Activated CD4-positive, alpha-beta T cell treated with anti-CD3 and anti-CD28 coated beads, Interleukin-2, amount 10 ng/mL, durations not matched to agents 7 days and 5 days (primary cell): Measurements from ENCODE around the gene MRGPRG. TPM values are rescaled to one million over a fixed set of nuclear protein-coding genes. Genes with fewer than 3 reads are reported as not detected.
A peak's percentile ranks its signal among the peaks of the same experiment; 100 is the strongest.

Experiments used
- CTCF ChIA-PET: fragments of 350-600 bp; sonication (Branson Sonifier 250); formaldehyde crosslinking; loops from one replicate; lab custom pipeline; 2021; ENCODE audit warnings: antibody characterized with exemption; lab: Charles Lee
- POLR2A ChIA-PET: fragments of 350-600 bp; sonication (Branson Sonifier 250); formaldehyde crosslinking; loops from one replicate; lab custom pipeline; 2021; ENCODE audit warnings: antibody characterized with exemption; lab: Charles Lee
- DNase-seq: peaks from one replicate; pipeline ENCODE4 v3.0.0-alpha.2; 2020
- H3K27ac Mint-ChIP-seq: one replicate; pipeline ENCODE4 v1.8.0; 2021; ENCODE audit warnings: mild to moderate bottlenecking, moderate library complexity, mixed read lengths
- H3K27me3 Mint-ChIP-seq: one replicate; pipeline ENCODE4 v1.8.0; 2021; ENCODE audit warnings: mixed read lengths
- H3K36me3 Mint-ChIP-seq: one replicate; pipeline ENCODE4 v1.8.0; 2021; ENCODE audit warnings: low read depth, mixed read lengths
- H3K4me1 Mint-ChIP-seq: one replicate; pipeline ENCODE4 v1.8.0; 2021; ENCODE audit warnings: mixed read lengths
- H3K4me3 Mint-ChIP-seq: one replicate; pipeline ENCODE4 v1.8.0; 2021; ENCODE audit warnings: mild to moderate bottlenecking, moderate library complexity, mixed read lengths
- H3K9me3 Mint-ChIP-seq: one replicate; pipeline ENCODE4 v1.8.0; 2021; ENCODE audit warnings: mixed read lengths
- total RNA-seq, 2 experiments: library from RNA; stranded (reverse); gene quantifications; one replicate each; pipeline ENCODE4 v1.2.3, GENCODE V29; 2021

MRGPRG gene
- total RNA-seq, 2 experiments from 2014 or later, result not detected

GRCh38 chr11:3181725-3182461, 36.7 kb downstream of the MRGPRG start:
- no peak overlapping the region for H3K4me3 Mint-ChIP-seq
- no peak for DNase-seq
- CTCF ChIA-PET, result interaction anchor here (0.8 to 1.0 kb wide), 2 partner anchors 11 to 93 kb away, joined by 3 read pairs; no protein-coding TSS in a partner anchor
- peaks cover 5% of the 10 kb centered on the region for H3K27me3 Mint-ChIP-seq
- POLR2A ChIA-PET, result no interaction called here
- peaks cover under 1% of the 10 kb centered on the region for H3K9me3 Mint-ChIP-seq
- no peaks in the 10 kb centered on the region for H3K4me1 Mint-ChIP-seq
- no peaks in the 10 kb centered on the region for H3K36me3 Mint-ChIP-seq
- H3K27ac Mint-ChIP-seq, result no peak overlapping the region

GRCh38 chr11:3180869-3181268, 37.7 kb downstream of the MRGPRG start:
- Mint-ChIP-seq H3K4me3 (no peak overlapping the region), H3K9me3 (peaks cover 10% of the 10 kb centered on the region), H3K27ac (no peak overlapping the region), H3K4me1 (no peaks in the 10 kb centered on the region), H3K36me3 (no peaks in the 10 kb centered on the region), H3K27me3 (peaks cover 9% of the 10 kb centered on the region)
- no peak for DNase-seq
- POLR2A ChIA-PET, result interaction anchor here (0.7 kb wide), 1 partner anchor 30 kb away, joined by 3 read pairs; no protein-coding TSS in a partner anchor
- CTCF ChIA-PET, result interaction anchor here (0.8 kb wide), 1 partner anchor 12 kb away, joined by 3 read pairs; no protein-coding TSS in a partner anchor

GRCh38 chr11:3178349-3178748, 40.3 kb downstream of the MRGPRG start:
- Mint-ChIP-seq H3K4me3 (no peak overlapping the region), H3K4me1 (no peaks in the 10 kb centered on the region), H3K9me3 (peaks cover 15% of the 10 kb centered on the region), H3K27ac (no peak overlapping the region), H3K36me3 (peaks cover 3% of the 10 kb centered on the region), H3K27me3 (peaks cover 11% of the 10 kb centered on the region)
- no peak for DNase-seq
- CTCF ChIA-PET, result no interaction called here
- POLR2A ChIA-PET, result no interaction called here

- H3K4me1 Mint-ChIP-seq, result no peaks in the 10 kb centered on the region
- peaks cover 11% of the 10 kb centered on the region for H3K27me3 Mint-ChIP-seq
- CTCF ChIA-PET, result no interaction called here
- no peak overlapping the region for H3K27ac Mint-ChIP-seq
- no peak overlapping the region for H3K4me3 Mint-ChIP-seq
- POLR2A ChIA-PET, result no interaction called here
- H3K9me3 Mint-ChIP-seq, result peaks cover 15% of the 10 kb centered on the region
- DNase-seq, result no peak
- H3K36me3 Mint-ChIP-seq, result peaks cover 3% of the 10 kb centered on the region
Observed at GRCh38 chr11:3177931-3178330, 40.7 kb downstream of the MRGPRG start.

- ChIA-PET CTCF (no interaction called here), POLR2A (no interaction called here)
Observed at GRCh38 chr11:3176487-3176886, 42.1 kb downstream of the MRGPRG start.

GRCh38 chr11:3175194-3175593, 43.4 kb downstream of the MRGPRG start:
- peaks cover 14% of the 10 kb centered on the region for H3K27me3 Mint-ChIP-seq
- DNase-seq, result no peak
- POLR2A ChIA-PET, result no interaction called here
- H3K27ac Mint-ChIP-seq, result no peak overlapping the region
- peaks cover 15% of the 10 kb centered on the region for H3K9me3 Mint-ChIP-seq
- H3K36me3 Mint-ChIP-seq, result peaks cover 3% of the 10 kb centered on the region
- no peak overlapping the region for H3K4me3 Mint-ChIP-seq
- peaks cover 2% of the 10 kb centered on the region for H3K4me1 Mint-ChIP-seq
- CTCF ChIA-PET, result no interaction called here

More at GRCh38 chr11:3176487-3176886, 42.1 kb downstream of the MRGPRG start:
- Mint-ChIP-seq H3K27me3 (peaks cover 14% of the 10 kb centered on the region), H3K4me1 (peaks cover 2% of the 10 kb centered on the region), H3K9me3 (peaks cover 15% of the 10 kb centered on the region), H3K27ac (no peak overlapping the region), H3K36me3 (peaks cover 3% of the 10 kb centered on the region), H3K4me3 (no peak overlapping the region)
- no peak for DNase-seq

GRCh38 chr11:3174387-3174786, 44.2 kb downstream of the MRGPRG start:
- Mint-ChIP-seq H3K36me3 (peaks cover 3% of the 10 kb centered on the region), H3K4me3 (no peak overlapping the region), H3K27me3 (peaks cover 19% of the 10 kb centered on the region), H3K27ac (no peak overlapping the region), H3K4me1 (peaks cover 8% of the 10 kb centered on the region), H3K9me3 (peaks cover 15% of the 10 kb centered on the region)
- ChIA-PET POLR2A (no interaction called here), CTCF (no interaction called here)
- no peak for DNase-seq

GRCh38 chr11:3173795-3174194, 44.8 kb downstream of the MRGPRG start:
- Mint-ChIP-seq H3K4me1 (peaks cover 14% of the 10 kb centered on the region), H3K4me3 (no peak overlapping the region), H3K27me3 (peaks cover 23% of the 10 kb centered on the region), H3K36me3 (peaks cover 3% of the 10 kb centered on the region), H3K9me3 (peaks cover 15% of the 10 kb centered on the region), H3K27ac (no peak overlapping the region)
- ChIA-PET POLR2A (no interaction called here), CTCF (no interaction called here)
- no peak for DNase-seq

GRCh38 chr11:3171931-3172560, 46.6 kb downstream of the MRGPRG start:
- H3K4me1 Mint-ChIP-seq, result peaks cover 14% of the 10 kb centered on the region
- H3K27me3 Mint-ChIP-seq, result peaks cover 19% of the 10 kb centered on the region
- H3K9me3 Mint-ChIP-seq, result peaks cover 15% of the 10 kb centered on the region
- ChIA-PET POLR2A (no interaction called here), CTCF (interaction anchor here (1.3 kb wide), 1 partner anchor 12 kb away, joined by 3 read pairs; no protein-coding TSS in a partner anchor)
- peaks cover 3% of the 10 kb centered on the region for H3K36me3 Mint-ChIP-seq
- no peak overlapping the region for H3K4me3 Mint-ChIP-seq
- no peak for DNase-seq
- no peak overlapping the region for H3K27ac Mint-ChIP-seq

GRCh38 chr11:3170756-3171650, 47.6 kb downstream of the MRGPRG start:
- H3K9me3 Mint-ChIP-seq, result peaks cover 7% of the 10 kb centered on the region
- no peak overlapping the region for H3K4me3 Mint-ChIP-seq
- peaks cover 14% of the 10 kb centered on the region for H3K4me1 Mint-ChIP-seq
- H3K27me3 Mint-ChIP-seq, result peaks cover 21% of the 10 kb centered on the region
- POLR2A ChIA-PET, result no interaction called here
- H3K36me3 Mint-ChIP-seq, result peaks cover 3% of the 10 kb centered on the region
- H3K27ac Mint-ChIP-seq, result no peak overlapping the region
- no peak for DNase-seq
- CTCF ChIA-PET, result interaction anchor here (0.5 to 1.5 kb wide), 3 partner anchors 11 to 1596 kb away, joined by 3 to 4 read pairs (median 3); no protein-coding TSS in a partner anchor

- H3K4me3 Mint-ChIP-seq, result peak overlapping the region; percentile 3
- CTCF ChIA-PET, result interaction anchor here (0.5 to 1.5 kb wide), 3 partner anchors 10 to 1595 kb away, joined by 3 to 4 read pairs (median 3); no protein-coding TSS in a partner anchor
- H3K9me3 Mint-ChIP-seq, result no peaks in the 10 kb centered on the region
- no peaks in the 10 kb centered on the region for H3K36me3 Mint-ChIP-seq
- peaks cover 17% of the 10 kb centered on the region for H3K4me1 Mint-ChIP-seq
- no peak overlapping the region for H3K27ac Mint-ChIP-seq
- POLR2A ChIA-PET, result no interaction called here
- no peak for DNase-seq
- peaks cover 23% of the 10 kb centered on the region for H3K27me3 Mint-ChIP-seq
Observed at GRCh38 chr11:3170044-3170755, 48.4 kb downstream of the MRGPRG start.
